OCI-LY7 (cell line): ENCODE measurements around the gene CLTCL1. TPM values are rescaled to one million over a fixed set of nuclear protein-coding genes. Genes with fewer than 3 reads are reported as not detected.

ENCODE experiments used
- BruUV-seq: library from RNA; stranded (reverse); fragments of 400-500 nt; replicated peaks from 2 replicates; lab custom pipeline; 2021; lab: Mats Ljungman, UMichigan
- CTCF ChIA-PET: fragments of 300-600 bp; sonication (Branson Sonifier 250); formaldehyde crosslinking; loops from one replicate; lab custom pipeline; 2022; ENCODE audit warnings: antibody characterized with exemption; ENCODE audit not compliant: unreplicated experiment; lab: Charles Lee
- POLR2A ChIA-PET: fragments of 300-600 bp; sonication (Branson Sonifier 250); formaldehyde crosslinking; loops from one replicate; lab custom pipeline; 2022; ENCODE audit warnings: antibody characterized with exemption; lab: Charles Lee
- DNase-seq: peaks from one replicate; pipeline ENCODE4 v3.0.0-alpha.2; 2015; ENCODE audit warnings: low spot score
- H2AFZ ChIP-seq: fragments of 200-600 bp; sonication (generic), shearing (Covaris generic); 2 replicates; pipeline ENCODE4 v1.6.1; 2014; ENCODE audit warnings: mild to moderate bottlenecking, antibody characterized with exemption, low read length, moderate library complexity
- H3K27ac ChIP-seq: fragments of 200-600 bp; sonication (generic); 2 replicates; pipeline ENCODE4 v1.5.1; 2014; ENCODE audit warnings: mixed run types, low read depth, mild to moderate bottlenecking, moderate library complexity, low read length, inconsistent platforms; ENCODE audit not compliant: poor library complexity, severe bottlenecking
- H3K36me3 ChIP-seq: fragments of 200-600 bp; sonication (generic); 2 replicates; pipeline ENCODE4 v1.6.1; 2014; ENCODE audit warnings: mild to moderate bottlenecking, antibody characterized with exemption, low read length, moderate library complexity, mixed read lengths; ENCODE audit not compliant: insufficient read depth
- H3K4me1 ChIP-seq: fragments of 200-600 bp; sonication (generic); 2 replicates; pipeline ENCODE4 v1.5.1; 2014; ENCODE audit warnings: mild to moderate bottlenecking, low read length; ENCODE audit not compliant: insufficient read depth, poor library complexity, severe bottlenecking
- H3K4me2 ChIP-seq: fragments of 200-600 bp; sonication (generic); 2 replicates; pipeline ENCODE4 v1.6.1; 2014; ENCODE audit warnings: mild to moderate bottlenecking, low read length
- H3K4me3 ChIP-seq: fragments of 200-600 bp; sonication (generic); 2 replicates; pipeline ENCODE4 v1.5.1; 2014; ENCODE audit warnings: mild to moderate bottlenecking, low read depth, low read length; ENCODE audit not compliant: poor library complexity, severe bottlenecking
- H3K79me2 ChIP-seq: fragments of 200-600 bp; sonication (generic); 2 replicates; pipeline ENCODE4 v1.6.1; 2016; ENCODE audit warnings: low read depth, mild to moderate bottlenecking, low read length, moderate library complexity, mixed read lengths; ENCODE audit not compliant: insufficient read depth
- H3K9me2 ChIP-seq: fragments of 200-600 bp; sonication (generic); 2 replicates; pipeline ENCODE4 v1.6.1; 2016; ENCODE audit warnings: mild to moderate bottlenecking, low read length, mixed read lengths; ENCODE audit not compliant: insufficient read depth
- H3K9me3 ChIP-seq: fragments of 200-600 bp; sonication (generic); 2 replicates; pipeline ENCODE4 v1.6.1; 2014; ENCODE audit warnings: mild to moderate bottlenecking, mixed run types, low read length, mixed read lengths
- H4K20me1 ChIP-seq: fragments of 200-600 bp; sonication (generic); 2 replicates; pipeline ENCODE4 v1.6.1; 2014; ENCODE audit warnings: mild to moderate bottlenecking, antibody characterized with exemption, low read length, moderate library complexity, mixed read lengths; ENCODE audit not compliant: insufficient read depth
- CTCF ChIP-seq: fragments of 200-600 bp; sonication (generic); conservative IDR thresholded peaks from 2 replicates; pipeline ENCODE4 v1.5.1; 2014; ENCODE audit warnings: mild to moderate bottlenecking, antibody characterized with exemption, low read length, moderate library complexity, mixed read lengths
- EZH2phosphoT487 ChIP-seq: fragments of 200-600 bp; sonication (generic); IDR thresholded peaks from 2 replicates; pipeline ENCODE4 v1.6.1; 2018; ENCODE audit warnings: low read depth, borderline replicate concordance, mild to moderate bottlenecking, mixed run types, antibody characterized with exemption, low read length, moderate library complexity, mixed read lengths
- intact Hi-C: fragments of 100-400 bp; cut with micrococcal nuclease; formaldehyde crosslinking; loops from one replicate; pipeline ENCODE4 v1.10.0; 2022; ENCODE audit not compliant: unreplicated experiment
- total RNA-seq, 2 experiments: library from RNA; depleted of rRNA in 1 of 2; stranded (reverse); fragments of >200 nt in 1 of 2; shearing (Covaris generic) in 1 of 2; gene quantifications; 2 replicates each; pipeline ENCODE4 v1.2.3, GENCODE V29; 2014 to 2022

Gene CLTCL1
- total RNA-seq, 2 experiments from 2014 or later, result 0.44 to 0.99 TPM

GRCh38 chr22:19179497-19180048 lies 111.9 kb downstream of the CLTCL1 start:
- ChIA-PET POLR2A (interaction anchor here (0.6 to 1.8 kb wide), 3 partner anchors 16 to 164 kb away, joined by 3 to 8 read pairs (median 3); partner anchors contain the start of gene ESS2), CTCF (interaction anchor here (0.6 to 1.3 kb wide), 3 partner anchors 18 to 131 kb away, joined by 3 read pairs; no protein-coding TSS in a partner anchor)
- Histone ChIP-seq H3K27ac (peak overlapping the region; percentile 63), H3K4me3 (peak overlapping the region; percentile 88), H3K36me3 (peaks cover 22% of the 10 kb centered on the region; the same call in 1 of the 2 replicates), H4K20me1 (no peaks in the 10 kb centered on the region), H3K9me2 (no peaks in the 10 kb centered on the region), H3K4me2 (peak overlapping the region; percentile 96), H3K79me2 (peaks cover 22% of the 10 kb centered on the region), H3K9me3 (no peaks in the 10 kb centered on the region), H2AFZ (peak overlapping the region; percentile 81), H3K4me1 (peaks cover 70% of the 10 kb centered on the region)
- DNase-seq, result peak; percentile 84
- no TSS peak for BruUV-seq
- intact Hi-C loops, result loop anchor here (5.0 kb wide), 3 partner anchors 113 to 268 kb away; partner anchors contain the start of genes C22orf39, CLTCL1, HIRA and MRPL40
- no peak for TF ChIP-seq EZH2phosphoT487
- peak; percentile 89 for TF ChIP-seq CTCF

- POLR2A ChIA-PET, result interaction anchor here (0.6 to 1.8 kb wide), 5 partner anchors 15 to 301 kb away, joined by 3 to 8 read pairs (median 4); partner anchors contain the start of genes CDC45 and ESS2
- peak within 1 kb of the TSS; percentile 81 for H2AFZ ChIP-seq
- intact Hi-C loops, result loop anchor here (5.0 kb wide), 3 partner anchors 113 to 268 kb away; partner anchors contain the start of genes C22orf39, CLTCL1, HIRA and MRPL40
Measured at GRCh38 chr22:19178657-19179496, 112.6 kb downstream of the CLTCL1 start, which contains the start of gene SLC25A1. Gene SLC25A1, minus strand, starts transcription at chr22:19178736. Its CDS starts 63 bp downstream, at chr22:19178673.

More at GRCh38 chr22:19178657-19179496, 112.6 kb downstream of the CLTCL1 start, which contains the start of gene SLC25A1:
- peak within 1 kb of the TSS; percentile 88 for H3K4me3 ChIP-seq
- H3K36me3 ChIP-seq, result peaks cover 22% of the 10 kb centered on the region; the same call in 1 of the 2 replicates
- peak; percentile 93 for DNase-seq
- peak within 1 kb of the TSS; percentile 63 for H3K27ac ChIP-seq
- H4K20me1 ChIP-seq, result no peaks in the 10 kb centered on the region
- H3K4me2 ChIP-seq, result peak within 1 kb of the TSS; percentile 96
- no peaks in the 10 kb centered on the region for H3K9me3 ChIP-seq
- H3K4me1 ChIP-seq, result peaks cover 70% of the 10 kb centered on the region
- no TSS peak for BruUV-seq
- CTCF ChIA-PET, result interaction anchor here (0.6 to 1.3 kb wide), 3 partner anchors 8 to 222 kb away, joined by 3 to 12 read pairs (median 3); no protein-coding TSS in a partner anchor
- TF ChIP-seq EZH2phosphoT487, result no peak
- no peak for TF ChIP-seq CTCF
- no peaks in the 10 kb centered on the region for H3K9me2 ChIP-seq
- H3K79me2 ChIP-seq, result peaks cover 25% of the 10 kb centered on the region
